WERI-Rb-1 (cell line): Measurements from ENCODE around the gene AOC2.

Experiments used
- DNase-seq: peaks from one replicate; pipeline ENCODE4 v3.0.0-alpha.2; 2020
- H3K27ac ChIP-seq: fragments of 250-450 bp; sonication (Bioruptor Pico); 2 replicates; pipeline ENCODE4 v1.5.1; 2020; ENCODE audit warnings: mild to moderate bottlenecking, moderate library complexity
- H3K27me3 ChIP-seq: fragments of 250-450 bp; sonication (Bioruptor Pico); 2 replicates; pipeline ENCODE4 v1.5.1; 2021; ENCODE audit warnings: mild to moderate bottlenecking, low read depth, moderate library complexity; ENCODE audit not compliant: insufficient read depth, severe bottlenecking
- H3K36me3 ChIP-seq: fragments of 250-450 bp; sonication (Bioruptor Pico); 2 replicates; pipeline ENCODE4 v1.5.1; 2020; ENCODE audit warnings: mild to moderate bottlenecking, moderate library complexity
- H3K4me3 ChIP-seq: 2 replicates; pipeline ENCODE4 v1.5.1; 2011; ENCODE audit warnings: low read depth, mild to moderate bottlenecking, control low read depth, low read length
- H3K9me3 ChIP-seq: fragments of 250-450 bp; sonication (Bioruptor Pico); 2 replicates; pipeline ENCODE4 v1.5.1; 2021; ENCODE audit warnings: mild to moderate bottlenecking, moderate library complexity; ENCODE audit not compliant: severe bottlenecking
- CTCF ChIP-seq: IDR thresholded peaks from 2 replicates; pipeline ENCODE4 v1.5.1; 2011; ENCODE audit warnings: low read depth, mild to moderate bottlenecking, control low read depth, inconsistent platforms, low read length

AOC2 gene

GRCh38 chr17:42833767-42834422 is 10.5 kb upstream of the AOC2 start:
- TF ChIP-seq CTCF: no peak
- H3K36me3 ChIP-seq: peaks cover 51% of the 10 kb centered on the region
- no peaks in the 10 kb centered on the region for H3K9me3 ChIP-seq
- DNase-seq: peak; percentile 59
- peak overlapping the region; percentile 89 for H3K27ac ChIP-seq
- H3K4me3 ChIP-seq: peak overlapping the region; percentile 91
- H3K27me3 ChIP-seq: peaks cover 3% of the 10 kb centered on the region

GRCh38 chr17:42835732-42836131 is 8.6 kb upstream of the AOC2 start:
- TF ChIP-seq CTCF: no peak
- Histone ChIP-seq H3K27me3 (no peaks in the 10 kb centered on the region), H3K36me3 (peaks cover 70% of the 10 kb centered on the region), H3K27ac (no peak overlapping the region), H3K4me3 (no peak overlapping the region), H3K9me3 (no peaks in the 10 kb centered on the region)
- no peak for DNase-seq

- Histone ChIP-seq H3K27ac (no peak overlapping the region), H3K4me3 (no peak overlapping the region), H3K27me3 (no peaks in the 10 kb centered on the region), H3K9me3 (no peaks in the 10 kb centered on the region), H3K36me3 (peaks cover 83% of the 10 kb centered on the region)
- DNase-seq: no peak
- no peak for TF ChIP-seq CTCF
These were observed 2.2 kb upstream of the AOC2 start for GRCh38 chr17:42841975-42842685.

GRCh38 chr17:42843358-42843934 is 934 bp upstream of the AOC2 start:
- Histone ChIP-seq H3K27ac (no peak overlapping the region), H3K9me3 (no peaks in the 10 kb centered on the region), H3K27me3 (no peaks in the 10 kb centered on the region), H3K4me3 (no peak overlapping the region), H3K36me3 (peaks cover 70% of the 10 kb centered on the region)
- peak; percentile 99 for TF ChIP-seq CTCF
- DNase-seq: peak; percentile 63

- H3K27me3 ChIP-seq: no peaks in the 10 kb centered on the region
- no peak for TF ChIP-seq CTCF
- H3K27ac ChIP-seq: no peak overlapping the region
- DNase-seq: no peak
- no peak overlapping the region for H3K4me3 ChIP-seq
- peaks cover 55% of the 10 kb centered on the region for H3K36me3 ChIP-seq
- H3K9me3 ChIP-seq: no peaks in the 10 kb centered on the region
These were observed 578 bp downstream of the AOC2 start for GRCh38 chr17:42844761-42845555.
